Measurements from ENCODE around the gene CKAP4.

Gene CKAP4

GRCh38 chr12:106274012-106274411, 26.2 kb upstream of the CKAP4 start:
- DNase-seq, result no peak

- DNase-seq, result no peak
These were observed 25.7 kb upstream of the CKAP4 start for GRCh38 chr12:106273491-106273890.

- DNase-seq, result no peak
These were observed 24.0 kb upstream of the CKAP4 start for GRCh38 chr12:106271575-106272505.

- DNase-seq, result no peak
These were observed 21.4 kb upstream of the CKAP4 start for GRCh38 chr12:106269150-106269771.

- no peak for DNase-seq
These were observed 19.7 kb upstream of the CKAP4 start for GRCh38 chr12:106267535-106267934.

GRCh38 chr12:106265116-106265515, 17.3 kb upstream of the CKAP4 start:
- no peak for DNase-seq

GRCh38 chr12:106258935-106259334, 11.1 kb upstream of the CKAP4 start:
- no peak for DNase-seq

- DNase-seq, result no peak
These were observed 10.4 kb upstream of the CKAP4 start for GRCh38 chr12:106258226-106258625.

- DNase-seq, result no peak
These were observed 8.7 kb upstream of the CKAP4 start for GRCh38 chr12:106256524-106256923.

GRCh38 chr12:106255952-106256351, 8.1 kb upstream of the CKAP4 start:
- DNase-seq, result no peak

GRCh38 chr12:106255493-106255892, 7.7 kb upstream of the CKAP4 start:
- DNase-seq, result no peak

GRCh38 chr12:106254724-106255123, 6.9 kb upstream of the CKAP4 start:
- no peak for DNase-seq

- no peak for DNase-seq
These were observed 4.0 kb upstream of the CKAP4 start for GRCh38 chr12:106251631-106252455.

- no peak for DNase-seq
These were observed 1.8 kb upstream of the CKAP4 start for GRCh38 chr12:106249411-106250135.

GRCh38 chr12:106248846-106249371, 1.1 kb upstream of the CKAP4 start:
- DNase-seq, result no peak

- DNase-seq, result no peak
These were observed 559 bp upstream of the CKAP4 start for GRCh38 chr12:106248312-106248845.

- peak in 1 of 2 experiments; percentile 24 for DNase-seq
These were observed 738 bp downstream of the CKAP4 start for GRCh38 chr12:106246891-106247673.

- no peak for DNase-seq
These were observed 2.1 kb downstream of the CKAP4 start for GRCh38 chr12:106245767-106246166.

GRCh38 chr12:106243620-106244019, 4.2 kb downstream of the CKAP4 start:
- no peak for DNase-seq

GRCh38 chr12:106240821-106241220, 7.0 kb downstream of the CKAP4 start:
- DNase-seq, result no peak

- no peak for DNase-seq
These were observed 7.9 kb downstream of the CKAP4 start for GRCh38 chr12:106239951-106240335.
